Measurements from ENCODE around the gene ENG.

GRCh38 chr9:127857278-127857677, 2.8 kb upstream of the ENG start:
- no peak for TF ChIP-seq SIN3A (IDR thresholded peaks at IDR 0.05; ENCODE audit: low read depth)
- no peak for TF ChIP-seq POLR2A (IDR thresholded peaks at IDR 0.05; ENCODE audit: borderline replicate concordance, extremely low read depth, insufficient read depth, insufficient read length)
- TF ChIP-seq, protein P1, sequence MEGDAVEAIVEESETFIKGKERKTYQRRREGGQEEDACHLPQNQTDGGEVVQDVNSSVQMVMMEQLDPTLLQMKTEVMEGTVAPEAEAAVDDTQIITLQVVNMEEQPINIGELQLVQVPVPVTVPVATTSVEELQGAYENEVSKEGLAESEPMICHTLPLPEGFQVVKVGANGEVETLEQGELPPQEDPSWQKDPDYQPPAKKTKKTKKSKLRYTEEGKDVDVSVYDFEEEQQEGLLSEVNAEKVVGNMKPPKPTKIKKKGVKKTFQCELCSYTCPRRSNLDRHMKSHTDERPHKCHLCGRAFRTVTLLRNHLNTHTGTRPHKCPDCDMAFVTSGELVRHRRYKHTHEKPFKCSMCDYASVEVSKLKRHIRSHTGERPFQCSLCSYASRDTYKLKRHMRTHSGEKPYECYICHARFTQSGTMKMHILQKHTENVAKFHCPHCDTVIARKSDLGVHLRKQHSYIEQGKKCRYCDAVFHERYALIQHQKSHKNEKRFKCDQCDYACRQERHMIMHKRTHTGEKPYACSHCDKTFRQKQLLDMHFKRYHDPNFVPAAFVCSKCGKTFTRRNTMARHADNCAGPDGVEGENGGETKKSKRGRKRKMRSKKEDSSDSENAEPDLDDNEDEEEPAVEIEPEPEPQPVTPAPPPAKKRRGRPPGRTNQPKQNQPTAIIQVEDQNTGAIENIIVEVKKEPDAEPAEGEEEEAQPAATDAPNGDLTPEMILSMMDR (IDR thresholded peaks at IDR 0.05 in 2 of 3, conservative IDR thresholded peaks at IDR 0.05 in 1 of 3; ENCODE audit: borderline replicate concordance in 1 of 3, insufficient read depth in 1 of 3, low read depth in 2 of 3, low read length in 2 of 3), result no peak
- TF ChIP-seq RAD21 (IDR thresholded peaks at IDR 0.05; ENCODE audit: low read depth), result no peak
- TF ChIP-seq TCF7L2 (IDR thresholded peaks at IDR 0.05; ENCODE audit: borderline replicate concordance, extremely low read depth, insufficient read depth, insufficient read length), result no peak
